NB4 (cell line): ENCODE data around the gene NAT16.

Source experiments
- MAX ChIP-seq: IDR thresholded peaks from 2 replicates; pipeline ENCODE4 v1.6.1; 2011; ENCODE audit warnings: low read depth, low read length
- MYC ChIP-seq: IDR thresholded peaks from 2 replicates; pipeline ENCODE4 v1.6.1; 2011; ENCODE audit warnings: low read depth, low read length
- POLR2A ChIP-seq: IDR thresholded peaks from 2 replicates; pipeline ENCODE4 v1.6.1; 2011; ENCODE audit warnings: mild to moderate bottlenecking; ENCODE audit not compliant: insufficient read length; ENCODE audit errors: extremely low read depth
- TF ChIP-seq, protein P1 (sequence below): IDR thresholded peaks from one replicate; pipeline ENCODE4 v1.5.1; 2012; ENCODE audit warnings: low read depth, low read length

GRCh38 chr7:101169110-101169837, 10.8 kb downstream of the NAT16 start:
- TF ChIP-seq, protein P1, sequence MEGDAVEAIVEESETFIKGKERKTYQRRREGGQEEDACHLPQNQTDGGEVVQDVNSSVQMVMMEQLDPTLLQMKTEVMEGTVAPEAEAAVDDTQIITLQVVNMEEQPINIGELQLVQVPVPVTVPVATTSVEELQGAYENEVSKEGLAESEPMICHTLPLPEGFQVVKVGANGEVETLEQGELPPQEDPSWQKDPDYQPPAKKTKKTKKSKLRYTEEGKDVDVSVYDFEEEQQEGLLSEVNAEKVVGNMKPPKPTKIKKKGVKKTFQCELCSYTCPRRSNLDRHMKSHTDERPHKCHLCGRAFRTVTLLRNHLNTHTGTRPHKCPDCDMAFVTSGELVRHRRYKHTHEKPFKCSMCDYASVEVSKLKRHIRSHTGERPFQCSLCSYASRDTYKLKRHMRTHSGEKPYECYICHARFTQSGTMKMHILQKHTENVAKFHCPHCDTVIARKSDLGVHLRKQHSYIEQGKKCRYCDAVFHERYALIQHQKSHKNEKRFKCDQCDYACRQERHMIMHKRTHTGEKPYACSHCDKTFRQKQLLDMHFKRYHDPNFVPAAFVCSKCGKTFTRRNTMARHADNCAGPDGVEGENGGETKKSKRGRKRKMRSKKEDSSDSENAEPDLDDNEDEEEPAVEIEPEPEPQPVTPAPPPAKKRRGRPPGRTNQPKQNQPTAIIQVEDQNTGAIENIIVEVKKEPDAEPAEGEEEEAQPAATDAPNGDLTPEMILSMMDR = no peak
- TF ChIP-seq POLR2A (no peak), MAX (no peak), MYC (no peak)
